Common myeloid progenitor, CD34-positive (primary cell): ENCODE measurements around the gene GPR161.

Source experiments
- CTCF ChIA-PET: fragments of 350-600 bp; sonication (Branson Sonifier 250); formaldehyde crosslinking; loops from one replicate; lab custom pipeline; 2021; ENCODE audit warnings: antibody characterized with exemption; lab: Charles Lee
- POLR2A ChIA-PET: fragments of 350-600 bp; sonication (Branson Sonifier 250); formaldehyde crosslinking; loops from one replicate; lab custom pipeline; 2021; ENCODE audit warnings: antibody characterized with exemption; lab: Charles Lee
- DNase-seq, 3 donors: peaks; one replicate each; pipeline versions ENCODE4 v3.0.0 to v3.0.0-alpha.2; 2013
- H3K27ac ChIP-seq, 2 experiments: 1 replicate in 1 of 2; 2 replicates in 1 of 2; pipeline ENCODE4 v1.7.0; 2013; ENCODE audit warnings: inconsistent platforms in 2 of 2, low read length in 2 of 2, mild to moderate bottlenecking in 2 of 2, low read depth in 1 of 2, moderate library complexity in 1 of 2; ENCODE audit not compliant: severe bottlenecking in 2 of 2, insufficient read depth in 1 of 2, poor library complexity in 1 of 2
- H3K27me3 ChIP-seq, 5 experiments: replicated peaks in 2 of 5; 1 replicate in 3 of 5; 2 replicates in 2 of 5; pipeline versions ENCODE4 v1.6.1 to v1.7.0; 2013; ENCODE audit warnings: low read length in 4 of 5, mild to moderate bottlenecking in 2 of 5, moderate library complexity in 2 of 5, inconsistent platforms in 1 of 5; ENCODE audit not compliant: insufficient read depth in 5 of 5, control insufficient read depth in 4 of 5
- H3K36me3 ChIP-seq, 4 experiments: 1 replicate in 2 of 4; 2 replicates in 2 of 4; pipeline versions ENCODE4 v1.6.1 to v1.7.0; 2013; ENCODE audit warnings: low read length in 3 of 4, control low read depth in 1 of 4, mild to moderate bottlenecking in 1 of 4; ENCODE audit not compliant: control insufficient read depth in 4 of 4, insufficient read depth in 4 of 4
- H3K4me1 ChIP-seq, 4 experiments: 1 replicate in 3 of 4; 2 replicates in 1 of 4; pipeline versions ENCODE4 v1.6.1 to v1.7.1; 2013; ENCODE audit warnings: low read length in 3 of 4, mild to moderate bottlenecking in 3 of 4, control low read depth in 1 of 4, inconsistent platforms in 1 of 4, moderate library complexity in 1 of 4; ENCODE audit not compliant: control insufficient read depth in 4 of 4, insufficient read depth in 4 of 4; ENCODE audit errors: control extremely low read depth in 1 of 4
- H3K4me3 ChIP-seq, 7 experiments: 1 replicate in 4 of 7; 2 replicates in 3 of 7; pipeline versions ENCODE4 v1.5.1 to v1.7.0; 2013; ENCODE audit warnings: mild to moderate bottlenecking in 7 of 7, low read length in 6 of 7, moderate library complexity in 6 of 7, inconsistent platforms in 2 of 7, low read depth in 2 of 7, control low read depth in 1 of 7; ENCODE audit not compliant: insufficient read depth in 4 of 7, control insufficient read depth in 1 of 7; ENCODE audit errors: extremely low read depth in 1 of 7
- H3K9me3 ChIP-seq, 5 experiments: 1 replicate in 4 of 5; 2 replicates in 1 of 5; pipeline versions ENCODE4 v1.6.1 to v1.7.1; 2013; ENCODE audit warnings: low read length in 4 of 5, mild to moderate bottlenecking in 2 of 5, inconsistent platforms in 1 of 5, low read depth in 1 of 5, moderate library complexity in 1 of 5; ENCODE audit not compliant: control insufficient read depth in 4 of 5, insufficient read depth in 2 of 5; ENCODE audit errors: control extremely low read depth in 1 of 5
- WGBS: methylation state at CpG from one replicate; pipeline ENCODE4 v1.1.5; 2013; ENCODE audit not compliant: insufficient coverage; 5-methylcytosine and 5-hydroxymethylcytosine counted together

GPR161 gene

GRCh38 chr1:168139070-168139469 is 2.3 kb upstream of the GPR161 start:
- H3K36me3 ChIP-seq = no peaks in the 10 kb centered on the region
- H3K4me3 ChIP-seq = no peak overlapping the region
- DNase-seq = no peak
- ChIA-PET CTCF (interaction anchor here (1.1 kb wide), 2 partner anchors 8 to 52 kb away, joined by 3 to 4 read pairs; no protein-coding TSS in a partner anchor), POLR2A (no interaction called here)
- no peaks in the 10 kb centered on the region for H3K9me3 ChIP-seq
- H3K27ac ChIP-seq = no peak overlapping the region
- peaks cover 0 to 19% (median 15%) of the 10 kb centered on the region in 5 experiments for H3K27me3 ChIP-seq
- peaks cover 2 to 26% (median 17%) of the 10 kb centered on the region in 4 experiments for H3K4me1 ChIP-seq

- 60% methylated on average over 1 of the region's 5 CpGs for WGBS
- ChIA-PET CTCF (interaction anchor here (1.1 kb wide), 2 partner anchors 9 to 51 kb away, joined by 3 to 4 read pairs; no protein-coding TSS in a partner anchor), POLR2A (interaction anchor here (0.6 kb wide), 1 partner anchor 22 kb away, joined by 3 read pairs; no protein-coding TSS in a partner anchor)
- peaks cover 0 to 21% (median 15%) of the 10 kb centered on the region in 5 experiments for H3K27me3 ChIP-seq
- H3K9me3 ChIP-seq = no peaks in the 10 kb centered on the region
- no peak overlapping the region for H3K27ac ChIP-seq
- H3K4me1 ChIP-seq = peaks cover 2 to 26% (median 17%) of the 10 kb centered on the region in 4 experiments
- DNase-seq = peak in 1 of 3 donors; percentile 6
- no peak overlapping the region for H3K4me3 ChIP-seq
- H3K36me3 ChIP-seq = no peaks in the 10 kb centered on the region
These were observed 1.4 kb upstream of the GPR161 start for GRCh38 chr1:168138134-168138533.

- H3K36me3 ChIP-seq = no peaks in the 10 kb centered on the region
- POLR2A ChIA-PET = no interaction called here
- CTCF ChIA-PET = no interaction called here
- peaks cover 2 to 26% (median 17%) of the 10 kb centered on the region in 4 experiments for H3K4me1 ChIP-seq
- H3K27me3 ChIP-seq = peaks cover 0 to 21% (median 15%) of the 10 kb centered on the region in 5 experiments
- peak overlapping the region; percentile 38 to 87 (median 65) for H3K4me3 ChIP-seq
- 22% methylated on average over 2 of the region's 6 CpGs for WGBS
- no peak overlapping the region for H3K27ac ChIP-seq
- H3K9me3 ChIP-seq = no peaks in the 10 kb centered on the region
- DNase-seq = no peak
These were observed 738 bp upstream of the GPR161 start for GRCh38 chr1:168137515-168137821.

GRCh38 chr1:168135921-168136708 is 615 bp downstream of the GPR161 start:
- Histone ChIP-seq H3K27me3 (peaks cover 0 to 21% (median 15%) of the 10 kb centered on the region in 5 experiments), H3K27ac (no peak overlapping the region), H3K9me3 (no peaks in the 10 kb centered on the region), H3K4me3 (peak overlapping the region; percentile 44 to 74 (median 69)), H3K36me3 (no peaks in the 10 kb centered on the region), H3K4me1 (peaks cover 2 to 20% (median 17%) of the 10 kb centered on the region in 4 experiments)
- peak in 2 of 3 donors; percentile 22 to 50 for DNase-seq
- CTCF ChIA-PET = no interaction called here
- WGBS = under 1% methylated on average over 38 of the region's 63 CpGs
- POLR2A ChIA-PET = interaction anchor here (0.6 to 1.1 kb wide), 2 partner anchors 28 to 50 kb away, joined by 3 to 9 read pairs; no protein-coding TSS in a partner anchor

GRCh38 chr1:168135116-168135920 is 1.4 kb downstream of the GPR161 start:
- Histone ChIP-seq H3K4me3 (peak overlapping the region in 6 of 7 experiments; percentile 50 to 74 (median 69)), H3K27ac (no peak overlapping the region), H3K4me1 (peaks cover 2 to 20% (median 17%) of the 10 kb centered on the region in 4 experiments), H3K27me3 (peaks cover 0 to 21% (median 15%) of the 10 kb centered on the region in 5 experiments), H3K36me3 (no peaks in the 10 kb centered on the region), H3K9me3 (no peaks in the 10 kb centered on the region)
- WGBS = 30% methylated on average over 8 of the region's 12 CpGs
- ChIA-PET POLR2A (interaction anchor here (0.6 to 1.1 kb wide), 2 partner anchors 29 to 51 kb away, joined by 3 to 9 read pairs; no protein-coding TSS in a partner anchor), CTCF (interaction anchor here (0.8 to 1.9 kb wide), 4 partner anchors 12 to 53 kb away, joined by 3 to 6 read pairs (median 3); no protein-coding TSS in a partner anchor)
- DNase-seq = no peak

- no peak overlapping the region for H3K4me3 ChIP-seq
- 94% methylated on average over 6 of the region's 7 CpGs for WGBS
These were observed 2.1 kb downstream of the GPR161 start for GRCh38 chr1:168134642-168135041.

More at GRCh38 chr1:168134642-168135041, 2.1 kb downstream of the GPR161 start:
- Histone ChIP-seq H3K36me3 (no peaks in the 10 kb centered on the region), H3K27me3 (peaks cover 0 to 21% (median 15%) of the 10 kb centered on the region in 5 experiments), H3K4me1 (peaks cover 2 to 20% (median 17%) of the 10 kb centered on the region in 4 experiments), H3K9me3 (no peaks in the 10 kb centered on the region), H3K27ac (no peak overlapping the region)
- POLR2A ChIA-PET = no interaction called here
- CTCF ChIA-PET = interaction anchor here (0.7 to 1.9 kb wide), 5 partner anchors 9 to 52 kb away, joined by 3 to 6 read pairs (median 3); no protein-coding TSS in a partner anchor
- DNase-seq = no peak
